ENCODE results near the gene DDX3X. TPM values are rescaled to one million over a fixed set of nuclear protein-coding genes. Genes with fewer than 3 reads are reported as not detected.

Gene DDX3X
- total RNA-seq, 4 donors from 2014 or later, result 170 to 252 (median 224) TPM

- no peak for DNase-seq (ENCODE audit: low spot score in 2 of 2)
- TF ChIP-seq POLR2A (IDR thresholded peaks at IDR 0.05) (no peak), CTCF (IDR thresholded peaks at IDR 0.05) (no peak)
- WGBS, 2 donors, result 91 to 95% methylated on average over 9 of the region's 9 CpGs
- intact Hi-C loops (cut with DNase I; ENCODE audit: low total_unique reads), result no loop called here
- H3K4me3 ChIP-seq (ENCODE audit: low read depth, poor library complexity, severe bottlenecking), result no peak overlapping the region
Measured at GRCh38 chrX:41344053-41344452, 10.1 kb downstream of the DDX3X start.

- 92 to 94% methylated on average over 8 of the region's 8 CpGs for WGBS, 2 donors
- intact Hi-C loops (cut with DNase I; ENCODE audit: low total_unique reads), result no loop called here
- DNase-seq (ENCODE audit: low spot score in 2 of 2), result no peak
Measured at GRCh38 chrX:41347186-41347585, 13.2 kb downstream of the DDX3X start.

GRCh38 chrX:41348551-41348950 is 14.6 kb downstream of the DDX3X start:
- TF ChIP-seq POLR2A (IDR thresholded peaks at IDR 0.05) (no peak), CTCF (IDR thresholded peaks at IDR 0.05) (no peak)
- WGBS, 2 donors, result 91 to 96% methylated on average over 4 of the region's 4 CpGs
- no peak for DNase-seq (ENCODE audit: low spot score in 2 of 2)
- no peak overlapping the region for H3K4me3 ChIP-seq (ENCODE audit: low read depth, poor library complexity, severe bottlenecking)
- intact Hi-C loops (cut with DNase I; ENCODE audit: low total_unique reads), result no loop called here

More at GRCh38 chrX:41347186-41347585, 13.2 kb downstream of the DDX3X start:
- no peak for TF ChIP-seq CTCF (IDR thresholded peaks at IDR 0.05)
- no peak for TF ChIP-seq POLR2A (IDR thresholded peaks at IDR 0.05)
- no peak overlapping the region for H3K4me3 ChIP-seq (ENCODE audit: low read depth, poor library complexity, severe bottlenecking)

- WGBS, 2 donors, result 78 to 79% methylated on average over 6 of the region's 6 CpGs
- TF ChIP-seq CTCF (IDR thresholded peaks at IDR 0.05) (no peak), POLR2A (IDR thresholded peaks at IDR 0.05) (no peak)
- no peak for DNase-seq (ENCODE audit: low spot score in 2 of 2)
Measured at GRCh38 chrX:41350150-41350975, 16.4 kb downstream of the DDX3X start.

GRCh38 chrX:41350976-41351569 is 17.1 kb downstream of the DDX3X start:
- H3K4me3 ChIP-seq (ENCODE audit: low read depth, poor library complexity, severe bottlenecking), result no peak overlapping the region
- intact Hi-C loops (cut with DNase I; ENCODE audit: low total_unique reads), result no loop called here
- no peak for DNase-seq (ENCODE audit: low spot score in 2 of 2)
- TF ChIP-seq CTCF (IDR thresholded peaks at IDR 0.05), result no peak
- no peak for TF ChIP-seq POLR2A (IDR thresholded peaks at IDR 0.05)
- WGBS, 2 donors, result 52 to 68% methylated on average over 3 of the region's 3 CpGs

More at GRCh38 chrX:41350150-41350975, 16.4 kb downstream of the DDX3X start:
- intact Hi-C loops (cut with DNase I; ENCODE audit: low total_unique reads), result no loop called here
- H3K4me3 ChIP-seq (ENCODE audit: low read depth, poor library complexity, severe bottlenecking), result no peak overlapping the region

Data from lower leg skin (tissue), 4 donors.